GM12878 (cell line): ENCODE measurements around the gene CAMK1. TPM values are rescaled to one million over a fixed set of nuclear protein-coding genes. Genes with fewer than 3 reads are reported as not detected.
A peak's percentile ranks its signal among the peaks of the same experiment; 100 is the strongest.

Experiments used
- ATF7 ChIP-seq: fragments of 450-650 bp; IDR thresholded peaks from 2 replicates; pipeline ENCODE4 v1.6.1; 2016; ENCODE audit warnings: low read depth, mild to moderate bottlenecking
- BACH1 ChIP-seq: fragments of 450-650 bp; IDR thresholded peaks from 2 replicates; pipeline ENCODE4 v1.6.1; 2017; ENCODE audit warnings: mild to moderate bottlenecking, borderline replicate concordance
- CHD2 ChIP-seq: IDR thresholded peaks from 2 replicates; pipeline ENCODE4 v1.6.1; 2011; ENCODE audit warnings: low read depth, low read length, improper control_type of control experiment, borderline replicate concordance
- GABPA ChIP-seq: IDR thresholded peaks from 2 replicates; pipeline ENCODE4 v1.6.1; 2014; ENCODE audit warnings: antibody characterized with exemption, low read depth, mild to moderate bottlenecking, inconsistent platforms
- IKZF2 ChIP-seq, 2 experiments: fragments of 450-650 bp; IDR thresholded peaks; 2 replicates each; pipeline ENCODE4 v1.6.1; 2017; ENCODE audit warnings: mild to moderate bottlenecking in 2 of 2, moderate library complexity in 2 of 2
- MTA2 ChIP-seq: fragments of 450-650 bp; IDR thresholded peaks from 2 replicates; pipeline ENCODE4 v1.6.1; 2016; ENCODE audit warnings: low read depth, mild to moderate bottlenecking, moderate library complexity
- MXI1 ChIP-seq: fragments of 150-350 bp; IDR thresholded peaks from 2 replicates; pipeline ENCODE4 v1.6.1; 2011; ENCODE audit warnings: low read depth, mild to moderate bottlenecking, inconsistent platforms, low read length, improper control_type of control experiment
- PML ChIP-seq: IDR thresholded peaks from 2 replicates; pipeline ENCODE4 v1.6.1; 2012; ENCODE audit warnings: low read length, inconsistent platforms
- POLR2AphosphoS2 ChIP-seq: IDR thresholded peaks from 2 replicates; pipeline ENCODE4 v1.6.1; 2011; ENCODE audit warnings: low read depth, mild to moderate bottlenecking, low read length, improper control_type of control experiment, moderate library complexity
- RELA ChIP-seq: fragments of 450-650 bp; IDR thresholded peaks from 2 replicates; pipeline ENCODE4 v1.8.0; 2014; ENCODE audit warnings: borderline replicate concordance; ENCODE audit not compliant: partially characterized antibody
- RUNX3 ChIP-seq: IDR thresholded peaks from 2 replicates; pipeline ENCODE4 v1.6.1; 2012; ENCODE audit warnings: low read length, inconsistent platforms
- SIN3A ChIP-seq: IDR thresholded peaks from 2 replicates; pipeline ENCODE4 v1.6.1; 2012; ENCODE audit warnings: low read depth, low read length, improper control_type of control experiment
- SP1 ChIP-seq: IDR thresholded peaks from one replicate; pipeline ENCODE4 v1.6.1; 2011; ENCODE audit warnings: low read depth, low read length
- SREBF1 ChIP-seq: IDR thresholded peaks from 2 replicates; pipeline ENCODE4 v1.6.1; 2012; ENCODE audit warnings: mild to moderate bottlenecking, low read length
- SUPT20H ChIP-seq: IDR thresholded peaks from 2 replicates; pipeline ENCODE4 v1.6.1; 2011; ENCODE audit warnings: low read depth, mild to moderate bottlenecking, low read length, moderate library complexity, borderline replicate concordance; ENCODE audit not compliant: control insufficient read depth
- TCF3 ChIP-seq: IDR thresholded peaks from 2 replicates; pipeline ENCODE4 v1.6.1; 2012; ENCODE audit warnings: low read depth, mild to moderate bottlenecking, low read length, borderline replicate concordance; ENCODE audit not compliant: insufficient read depth
- polyA plus RNA-seq, 11 experiments: library from polyadenylated mRNA; depleted of rRNA in 4 of 11; unstranded in 6 of 11; stranded (reverse) in 5 of 11; fragments of >200 nt; fragmentation: Nextera tagmentation in 4 of 11; fragmentation: Illumina TruSeq in 1 of 11; extraction: Ambion mirVana in 4 of 11; extraction: Trizol in 1 of 11; gene quantifications; 1 replicate in 1 of 11; 2 replicates in 10 of 11; pipeline versions ENCODE4 v1.2.1 to v1.2.3, GENCODE V29; 2011 to 2016; ENCODE audit warnings: inconsistent platforms in 2 of 11, missing spikeins in 2 of 11, low read depth in 1 of 11
- total RNA-seq, 4 experiments: library from RNA; depleted of rRNA in 3 of 4; stranded (reverse); fragments of >200 nt in 3 of 4; fragmentation: Illumina TruSeq in 1 of 4; extraction: Trizol in 1 of 4; gene quantifications; 2 replicates each; pipeline versions ENCODE4 v1.2.1 to v1.2.3, GENCODE V29; 2013 to 2021
- TF ChIP-seq, protein P1 (sequence below): fragments of 450-650 bp; IDR thresholded peaks from 2 replicates; pipeline ENCODE4 v1.6.1; 2016; ENCODE audit warnings: mild to moderate bottlenecking, moderate library complexity, borderline replicate concordance
- TF ChIP-seq, protein P2 (sequence below): fragments of 450-650 bp; IDR thresholded peaks from 2 replicates; pipeline ENCODE4 v1.6.1; 2018; ENCODE audit warnings: mild to moderate bottlenecking, low read depth, moderate library complexity; ENCODE audit not compliant: partially characterized antibody
- TF ChIP-seq, protein P3 (sequence below): IDR thresholded peaks from 2 replicates; pipeline ENCODE4 v1.6.1; 2012; ENCODE audit warnings: mild to moderate bottlenecking, low read depth, low read length

Gene CAMK1
- total and polyA plus RNA-seq, 10 of the 15 experiments (the other 5 are each of a cell fraction or from before 2014, with no cell fraction given) = 0.24 to 2.1 (median 0.51) TPM; not detected in 2

DNA sequence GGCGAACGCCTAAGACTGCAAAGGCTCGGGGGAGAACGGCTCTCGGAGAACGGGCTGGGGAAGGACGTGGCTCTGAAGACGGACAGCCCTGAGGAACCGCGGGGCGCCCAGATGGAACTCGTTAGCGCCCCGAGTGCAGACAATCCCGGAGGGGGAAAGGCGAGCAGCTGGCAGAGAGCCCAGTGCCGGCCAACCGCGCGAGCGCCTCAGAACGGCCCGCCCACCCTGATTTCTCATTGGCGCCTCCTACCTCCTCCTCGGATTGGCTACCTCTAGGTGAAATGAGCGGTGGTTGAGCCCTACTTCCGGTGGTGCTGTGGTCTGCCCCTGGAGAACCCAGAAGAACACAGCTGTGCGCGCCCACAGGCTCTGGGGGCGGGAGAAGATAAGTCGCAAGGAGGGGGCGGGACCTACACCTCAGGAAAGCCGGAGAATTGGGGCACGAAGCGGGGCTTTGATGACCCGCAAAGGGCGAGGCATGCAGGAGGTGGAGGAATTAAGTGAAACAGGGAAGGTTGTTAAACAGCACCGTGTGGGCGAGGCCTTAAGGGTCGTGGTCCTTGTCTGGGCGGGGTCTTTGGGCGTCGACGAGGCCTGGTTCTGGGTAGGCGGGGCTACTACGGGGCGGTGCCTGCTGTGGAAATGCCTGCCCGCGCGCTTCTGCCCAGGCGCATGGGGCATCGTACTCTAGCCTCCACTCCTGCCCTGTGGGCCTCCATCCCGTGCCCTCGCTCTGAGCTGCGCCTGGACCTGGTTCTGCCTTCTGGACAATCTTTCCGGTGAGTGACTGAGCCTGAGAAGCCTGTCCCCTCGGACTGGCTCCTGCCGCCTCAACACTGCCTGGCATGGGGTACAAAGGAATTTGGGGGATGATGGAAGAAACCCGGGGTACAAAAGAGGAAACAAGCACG is 19.8 kb downstream of the CAMK1 start, which contains the start of gene OGG1 (continued):
- TF ChIP-seq, protein P1, sequence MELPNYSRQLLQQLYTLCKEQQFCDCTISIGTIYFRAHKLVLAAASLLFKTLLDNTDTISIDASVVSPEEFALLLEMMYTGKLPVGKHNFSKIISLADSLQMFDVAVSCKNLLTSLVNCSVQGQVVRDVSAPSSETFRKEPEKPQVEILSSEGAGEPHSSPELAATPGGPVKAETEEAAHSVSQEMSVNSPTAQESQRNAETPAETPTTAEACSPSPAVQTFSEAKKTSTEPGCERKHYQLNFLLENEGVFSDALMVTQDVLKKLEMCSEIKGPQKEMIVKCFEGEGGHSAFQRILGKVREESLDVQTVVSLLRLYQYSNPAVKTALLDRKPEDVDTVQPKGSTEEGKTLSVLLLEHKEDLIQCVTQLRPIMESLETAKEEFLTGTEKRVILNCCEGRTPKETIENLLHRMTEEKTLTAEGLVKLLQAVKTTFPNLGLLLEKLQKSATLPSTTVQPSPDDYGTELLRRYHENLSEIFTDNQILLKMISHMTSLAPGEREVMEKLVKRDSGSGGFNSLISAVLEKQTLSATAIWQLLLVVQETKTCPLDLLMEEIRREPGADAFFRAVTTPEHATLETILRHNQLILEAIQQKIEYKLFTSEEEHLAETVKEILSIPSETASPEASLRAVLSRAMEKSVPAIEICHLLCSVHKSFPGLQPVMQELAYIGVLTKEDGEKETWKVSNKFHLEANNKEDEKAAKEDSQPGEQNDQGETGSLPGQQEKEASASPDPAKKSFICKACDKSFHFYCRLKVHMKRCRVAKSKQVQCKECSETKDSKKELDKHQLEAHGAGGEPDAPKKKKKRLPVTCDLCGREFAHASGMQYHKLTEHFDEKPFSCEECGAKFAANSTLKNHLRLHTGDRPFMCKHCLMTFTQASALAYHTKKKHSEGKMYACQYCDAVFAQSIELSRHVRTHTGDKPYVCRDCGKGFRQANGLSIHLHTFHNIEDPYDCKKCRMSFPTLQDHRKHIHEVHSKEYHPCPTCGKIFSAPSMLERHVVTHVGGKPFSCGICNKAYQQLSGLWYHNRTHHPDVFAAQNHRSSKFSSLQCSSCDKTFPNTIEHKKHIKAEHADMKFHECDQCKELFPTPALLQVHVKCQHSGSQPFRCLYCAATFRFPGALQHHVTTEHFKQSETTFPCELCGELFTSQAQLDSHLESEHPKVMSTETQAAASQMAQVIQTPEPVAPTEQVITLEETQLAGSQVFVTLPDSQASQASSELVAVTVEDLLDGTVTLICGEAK = peak; percentile 77; the same call in 1 of the 2 replicates
- TF ChIP-seq ATF7 = peak; percentile 82
- no peak for TF ChIP-seq RELA
- TF ChIP-seq RUNX3 = peak; percentile 93
- TF ChIP-seq TCF3 = peak; percentile 69
- TF ChIP-seq GABPA = peak; percentile 79
- TF ChIP-seq IKZF2 (IDR thresholded peaks at IDR 0.05) = peak; percentile 38 to 41; a peak in 1 of 4 replicates
- peak; percentile 72 for TF ChIP-seq SP1
- TF ChIP-seq, protein P2, sequence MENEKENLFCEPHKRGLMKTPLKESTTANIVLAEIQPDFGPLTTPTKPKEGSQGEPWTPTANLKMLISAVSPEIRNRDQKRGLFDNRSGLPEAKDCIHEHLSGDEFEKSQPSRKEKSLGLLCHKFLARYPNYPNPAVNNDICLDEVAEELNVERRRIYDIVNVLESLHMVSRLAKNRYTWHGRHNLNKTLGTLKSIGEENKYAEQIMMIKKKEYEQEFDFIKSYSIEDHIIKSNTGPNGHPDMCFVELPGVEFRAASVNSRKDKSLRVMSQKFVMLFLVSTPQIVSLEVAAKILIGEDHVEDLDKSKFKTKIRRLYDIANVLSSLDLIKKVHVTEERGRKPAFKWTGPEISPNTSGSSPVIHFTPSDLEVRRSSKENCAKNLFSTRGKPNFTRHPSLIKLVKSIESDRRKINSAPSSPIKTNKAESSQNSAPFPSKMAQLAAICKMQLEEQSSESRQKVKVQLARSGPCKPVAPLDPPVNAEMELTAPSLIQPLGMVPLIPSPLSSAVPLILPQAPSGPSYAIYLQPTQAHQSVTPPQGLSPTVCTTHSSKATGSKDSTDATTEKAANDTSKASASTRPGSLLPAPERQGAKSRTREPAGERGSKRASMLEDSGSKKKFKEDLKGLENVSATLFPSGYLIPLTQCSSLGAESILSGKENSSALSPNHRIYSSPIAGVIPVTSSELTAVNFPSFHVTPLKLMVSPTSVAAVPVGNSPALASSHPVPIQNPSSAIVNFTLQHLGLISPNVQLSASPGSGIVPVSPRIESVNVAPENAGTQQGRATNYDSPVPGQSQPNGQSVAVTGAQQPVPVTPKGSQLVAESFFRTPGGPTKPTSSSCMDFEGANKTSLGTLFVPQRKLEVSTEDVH = peak; percentile 64
- no peak for TF ChIP-seq SUPT20H
- TF ChIP-seq BACH1 = no peak
- peak; percentile 52; the same call in 1 of the 2 replicates for TF ChIP-seq CHD2
- TF ChIP-seq MXI1 = peak; percentile 72
- peak; percentile 69; the same call in 1 of the 2 replicates for TF ChIP-seq POLR2AphosphoS2
- TF ChIP-seq PML = peak; percentile 40; the same call in 1 of the 2 replicates
- 0 out of 2 replicates have a peak, but pooled peaks have one; percentile 32 for TF ChIP-seq SREBF1
- TF ChIP-seq SIN3A = peak; percentile 72
- TF ChIP-seq, protein P3, sequence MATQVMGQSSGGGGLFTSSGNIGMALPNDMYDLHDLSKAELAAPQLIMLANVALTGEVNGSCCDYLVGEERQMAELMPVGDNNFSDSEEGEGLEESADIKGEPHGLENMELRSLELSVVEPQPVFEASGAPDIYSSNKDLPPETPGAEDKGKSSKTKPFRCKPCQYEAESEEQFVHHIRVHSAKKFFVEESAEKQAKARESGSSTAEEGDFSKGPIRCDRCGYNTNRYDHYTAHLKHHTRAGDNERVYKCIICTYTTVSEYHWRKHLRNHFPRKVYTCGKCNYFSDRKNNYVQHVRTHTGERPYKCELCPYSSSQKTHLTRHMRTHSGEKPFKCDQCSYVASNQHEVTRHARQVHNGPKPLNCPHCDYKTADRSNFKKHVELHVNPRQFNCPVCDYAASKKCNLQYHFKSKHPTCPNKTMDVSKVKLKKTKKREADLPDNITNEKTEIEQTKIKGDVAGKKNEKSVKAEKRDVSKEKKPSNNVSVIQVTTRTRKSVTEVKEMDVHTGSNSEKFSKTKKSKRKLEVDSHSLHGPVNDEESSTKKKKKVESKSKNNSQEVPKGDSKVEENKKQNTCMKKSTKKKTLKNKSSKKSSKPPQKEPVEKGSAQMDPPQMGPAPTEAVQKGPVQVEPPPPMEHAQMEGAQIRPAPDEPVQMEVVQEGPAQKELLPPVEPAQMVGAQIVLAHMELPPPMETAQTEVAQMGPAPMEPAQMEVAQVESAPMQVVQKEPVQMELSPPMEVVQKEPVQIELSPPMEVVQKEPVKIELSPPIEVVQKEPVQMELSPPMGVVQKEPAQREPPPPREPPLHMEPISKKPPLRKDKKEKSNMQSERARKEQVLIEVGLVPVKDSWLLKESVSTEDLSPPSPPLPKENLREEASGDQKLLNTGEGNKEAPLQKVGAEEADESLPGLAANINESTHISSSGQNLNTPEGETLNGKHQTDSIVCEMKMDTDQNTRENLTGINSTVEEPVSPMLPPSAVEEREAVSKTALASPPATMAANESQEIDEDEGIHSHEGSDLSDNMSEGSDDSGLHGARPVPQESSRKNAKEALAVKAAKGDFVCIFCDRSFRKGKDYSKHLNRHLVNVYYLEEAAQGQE = no peak
- TF ChIP-seq MTA2 = 0 out of 2 replicates have a peak, but pooled peaks have one; percentile 48
